Measurements from ENCODE around the gene BORCS6. TPM values are rescaled to one million over a fixed set of nuclear protein-coding genes. Genes with fewer than 3 reads are reported as not detected.

The BORCS6 gene
- total and polyA plus RNA-seq, 2 of the 4 experiments (the other 2 are of a cell fraction) = 2.7 to 3.3 TPM

DNA sequence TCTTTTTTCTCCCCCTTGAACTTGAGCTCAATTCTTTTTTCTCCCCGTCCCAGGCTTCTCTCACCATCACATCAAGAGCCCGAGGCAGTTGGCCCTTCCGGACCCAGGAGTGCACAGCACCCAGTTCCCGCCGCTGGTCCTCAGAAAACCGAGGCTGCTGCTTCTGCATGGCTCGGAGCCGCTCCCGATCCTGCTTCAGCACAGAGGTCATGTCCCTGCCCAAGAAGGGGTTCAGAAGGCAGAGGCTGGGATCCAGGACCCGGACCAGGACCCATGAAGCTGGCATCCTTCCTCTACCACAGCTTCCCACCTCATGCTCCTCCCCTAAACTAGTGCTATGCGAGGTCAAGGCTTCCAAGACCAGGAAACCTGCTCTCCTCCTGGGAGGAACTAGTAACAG, 48.2 kb downstream of the BORCS6 start:
- Histone ChIP-seq H2AFZ (replicated peaks; ENCODE audit: low read length, poor library complexity) (no peak overlapping the region), H2BK5ac (ENCODE audit: low read depth, low read length, poor library complexity, severe bottlenecking) (no peak overlapping the region), H3K18ac (ENCODE audit: low read depth, low read length) (no peak overlapping the region), H3K36me3 (ENCODE audit: control insufficient read depth, insufficient read depth, low read length) (peaks cover 41% of the 10 kb centered on the region), H3K14ac (replicated peaks; ENCODE audit: low read depth, low read length) (no peak overlapping the region), H3K27me3 (ENCODE audit: control insufficient read depth, insufficient read depth, low read length) (no peaks in the 10 kb centered on the region), H3K9me1 (ENCODE audit: insufficient read depth, low read length) (peaks cover 10% of the 10 kb centered on the region), H4K20me1 (ENCODE audit: insufficient read depth, low read length) (peaks cover 8% of the 10 kb centered on the region), H4K5ac (ENCODE audit: low read depth, low read length) (no peak overlapping the region), H3K79me1 (ENCODE audit: low read depth in 1 of 2, low read length in 2 of 2) (no peaks in the 10 kb centered on the region), H3K4ac (ENCODE audit: low read depth, low read length) (no peak overlapping the region), H3K4me2 (ENCODE audit: low read depth, low read length) (no peak overlapping the region), H4K8ac (ENCODE audit: low read depth in 2 of 2, low read length in 2 of 2) (no peak overlapping the region), H2BK120ac (ENCODE audit: low read depth, low read length) (no peak overlapping the region), H3K4me1 (ENCODE audit: control insufficient read depth, insufficient read depth, low read length) (peaks cover 2% of the 10 kb centered on the region; the same call in 1 of the 2 replicates), H3K4me3 (ENCODE audit: insufficient read depth, low read depth, low read length) (no peak overlapping the region), H3K27ac (ENCODE audit: insufficient read depth, low read length) (no peak overlapping the region), H2AK5ac (ENCODE audit: low read depth, low read length) (no peak overlapping the region), H3K23ac (ENCODE audit: low read depth, low read length) (no peak overlapping the region), H3K9ac (ENCODE audit: low read depth, low read length) (no peak overlapping the region), H3K56ac (ENCODE audit: extremely low read depth, insufficient read depth, low read length) (no peak overlapping the region), H4K91ac (ENCODE audit: insufficient read depth, low read depth, low read length) (no peak overlapping the region), H2BK15ac (ENCODE audit: low read depth, low read length) (no peak overlapping the region), H2BK20ac (ENCODE audit: low read depth, low read length) (no peak overlapping the region), H2AK9ac (replicated peaks; ENCODE audit: low read depth, low read length, poor library complexity) (no peak overlapping the region), H3K9me3 (ENCODE audit: control insufficient read depth, insufficient read depth, low read length) (no peaks in the 10 kb centered on the region)
- WGBS, 2 experiments (ENCODE audit: extremely low coverage in 2 of 2, insufficient read length in 1 of 2) = 91% methylated on average over 7 of the region's 11 CpGs; no CpG with 5 or more reads in 1 of the 2 experiments
- no TSS peak for BruUV-seq (replicated peaks)
- in situ Hi-C loops (cut with MboI; ENCODE audit: low sequenced_read_pairs) = no loop called here
- POLR2A ChIA-PET (ENCODE audit: unreplicated experiment) = no interaction called here
- intact Hi-C loops (cut with micrococcal nuclease) = no loop called here
- DNase-seq (no peak), ATAC-seq (ENCODE audit: low read depth) (no peak)
- dilution Hi-C loops (cut with HindIII; ENCODE audit: low sequenced_read_pairs, unreplicated experiment) = no loop called here
- TF ChIP-seq MXI1 (IDR thresholded peaks at IDR 0.05; ENCODE audit: borderline replicate concordance, low read depth, low read length) = no peak
- no peak for TF ChIP-seq FOS (IDR thresholded peaks at IDR 0.05; ENCODE audit: low read depth, low read length)
- TF ChIP-seq SMC3 (IDR thresholded peaks at IDR 0.05; ENCODE audit: low read depth, low read length) = no peak
- TF ChIP-seq RAD21 (IDR thresholded peaks at IDR 0.05; ENCODE audit: low read length) = no peak
- no peak for TF ChIP-seq RFX5 (IDR thresholded peaks at IDR 0.05; ENCODE audit: low read depth, low read length)
- no peak for TF ChIP-seq BHLHE40 (IDR thresholded peaks at IDR 0.05; ENCODE audit: low read depth, low read length)
- TF ChIP-seq, protein P1, sequence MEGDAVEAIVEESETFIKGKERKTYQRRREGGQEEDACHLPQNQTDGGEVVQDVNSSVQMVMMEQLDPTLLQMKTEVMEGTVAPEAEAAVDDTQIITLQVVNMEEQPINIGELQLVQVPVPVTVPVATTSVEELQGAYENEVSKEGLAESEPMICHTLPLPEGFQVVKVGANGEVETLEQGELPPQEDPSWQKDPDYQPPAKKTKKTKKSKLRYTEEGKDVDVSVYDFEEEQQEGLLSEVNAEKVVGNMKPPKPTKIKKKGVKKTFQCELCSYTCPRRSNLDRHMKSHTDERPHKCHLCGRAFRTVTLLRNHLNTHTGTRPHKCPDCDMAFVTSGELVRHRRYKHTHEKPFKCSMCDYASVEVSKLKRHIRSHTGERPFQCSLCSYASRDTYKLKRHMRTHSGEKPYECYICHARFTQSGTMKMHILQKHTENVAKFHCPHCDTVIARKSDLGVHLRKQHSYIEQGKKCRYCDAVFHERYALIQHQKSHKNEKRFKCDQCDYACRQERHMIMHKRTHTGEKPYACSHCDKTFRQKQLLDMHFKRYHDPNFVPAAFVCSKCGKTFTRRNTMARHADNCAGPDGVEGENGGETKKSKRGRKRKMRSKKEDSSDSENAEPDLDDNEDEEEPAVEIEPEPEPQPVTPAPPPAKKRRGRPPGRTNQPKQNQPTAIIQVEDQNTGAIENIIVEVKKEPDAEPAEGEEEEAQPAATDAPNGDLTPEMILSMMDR (conservative IDR thresholded peaks at IDR 0.05; ENCODE audit: low read depth, low read length) = no peak
- TF ChIP-seq CEBPB (IDR thresholded peaks at IDR 0.05; ENCODE audit: low read depth, low read length) = no peak
- TF ChIP-seq NFE2L2 (IDR thresholded peaks at IDR 0.05; ENCODE audit: low read depth, low read length) = no peak
- CTCF ChIA-PET = interaction anchor here (0.6 kb wide), 1 partner anchor 9 kb away, joined by 3 read pairs; no protein-coding TSS in a partner anchor

Data from IMR-90 (cell line).